GM12872 (cell line): Measurements from ENCODE around the gene CEMP1.

Experiments
- TF ChIP-seq, protein P1 (sequence below): IDR thresholded peaks from 3 replicates; pipeline ENCODE4 v1.5.1; 2011; ENCODE audit warnings: low read depth, mild to moderate bottlenecking, low read length, moderate library complexity; ENCODE audit not compliant: insufficient read depth

The CEMP1 gene

DNA sequence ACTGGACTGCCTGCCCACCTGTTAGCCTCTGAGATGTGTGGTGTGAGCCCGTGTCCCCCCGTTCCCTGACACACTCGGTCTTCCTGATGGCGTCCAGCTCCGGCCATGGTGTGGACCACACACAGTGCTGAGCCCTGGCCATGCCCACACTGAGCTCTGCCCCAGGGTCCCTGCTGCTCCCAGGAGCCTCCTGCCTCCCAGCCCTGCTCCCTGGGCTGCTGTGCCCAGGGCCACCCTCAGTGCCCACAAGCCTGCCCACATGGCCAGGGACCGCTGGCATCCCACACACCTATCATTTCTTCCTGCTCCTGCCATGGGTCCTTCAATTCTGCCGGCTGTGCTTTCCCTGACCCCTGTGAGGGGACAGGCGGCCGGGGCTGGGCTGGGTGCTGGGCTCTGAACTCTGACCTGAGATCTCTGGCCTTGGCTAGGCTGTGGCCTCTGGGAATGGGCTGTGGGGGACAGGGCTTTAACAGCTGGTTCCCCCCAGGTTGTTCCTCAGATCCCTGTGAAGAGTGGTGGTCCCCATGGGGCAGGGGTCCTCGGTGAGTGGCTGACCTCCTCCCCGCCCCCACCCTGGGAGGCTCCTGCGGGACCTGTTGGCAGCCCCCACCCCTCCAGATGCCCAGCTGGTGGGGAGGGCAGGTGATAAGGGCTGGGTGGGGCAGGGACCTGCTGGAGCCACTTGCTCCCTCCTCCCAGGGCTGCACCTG lies 4.0 kb downstream of the CEMP1 start:
- TF ChIP-seq, protein P1, sequence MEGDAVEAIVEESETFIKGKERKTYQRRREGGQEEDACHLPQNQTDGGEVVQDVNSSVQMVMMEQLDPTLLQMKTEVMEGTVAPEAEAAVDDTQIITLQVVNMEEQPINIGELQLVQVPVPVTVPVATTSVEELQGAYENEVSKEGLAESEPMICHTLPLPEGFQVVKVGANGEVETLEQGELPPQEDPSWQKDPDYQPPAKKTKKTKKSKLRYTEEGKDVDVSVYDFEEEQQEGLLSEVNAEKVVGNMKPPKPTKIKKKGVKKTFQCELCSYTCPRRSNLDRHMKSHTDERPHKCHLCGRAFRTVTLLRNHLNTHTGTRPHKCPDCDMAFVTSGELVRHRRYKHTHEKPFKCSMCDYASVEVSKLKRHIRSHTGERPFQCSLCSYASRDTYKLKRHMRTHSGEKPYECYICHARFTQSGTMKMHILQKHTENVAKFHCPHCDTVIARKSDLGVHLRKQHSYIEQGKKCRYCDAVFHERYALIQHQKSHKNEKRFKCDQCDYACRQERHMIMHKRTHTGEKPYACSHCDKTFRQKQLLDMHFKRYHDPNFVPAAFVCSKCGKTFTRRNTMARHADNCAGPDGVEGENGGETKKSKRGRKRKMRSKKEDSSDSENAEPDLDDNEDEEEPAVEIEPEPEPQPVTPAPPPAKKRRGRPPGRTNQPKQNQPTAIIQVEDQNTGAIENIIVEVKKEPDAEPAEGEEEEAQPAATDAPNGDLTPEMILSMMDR, result no peak

DNA sequence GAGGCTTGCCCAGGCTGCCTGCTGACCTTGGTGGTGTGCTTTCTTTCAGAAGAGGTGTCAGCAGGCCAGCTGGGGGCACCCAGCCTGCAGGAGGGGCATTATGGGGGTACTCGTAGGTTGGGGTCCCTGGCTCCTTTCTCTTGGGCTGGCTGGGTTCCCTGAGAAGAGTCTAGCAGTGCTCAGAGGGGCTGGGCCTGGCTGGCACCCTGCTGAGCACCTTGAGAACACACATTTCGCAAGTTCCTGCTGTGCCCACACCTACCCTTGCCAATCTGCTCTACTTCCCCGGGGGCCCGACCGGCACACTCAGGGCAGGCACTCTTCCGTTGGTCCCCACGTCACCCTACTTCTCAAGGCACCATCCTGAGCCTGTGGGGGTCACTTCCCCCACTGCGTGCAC lies 5.1 kb downstream of the CEMP1 start:
- TF ChIP-seq, protein P1, result no peak

- TF ChIP-seq, protein P1, result no peak
These were observed 6.8 kb downstream of the CEMP1 start for GRCh38 chr16:2524339-2524938.

GRCh38 chr16:2523801-2524231 lies 7.4 kb downstream of the CEMP1 start:
- TF ChIP-seq, protein P1, result no peak

GRCh38 chr16:2520784-2521531 lies 10.2 kb downstream of the CEMP1 start:
- TF ChIP-seq, protein P1, result no peak

- TF ChIP-seq, protein P1, result no peak
These were observed 11.0 kb downstream of the CEMP1 start, which contains the start of gene AMDHD2 for GRCh38 chr16:2520097-2520783. Gene AMDHD2 (plus strand): TSS chr16:2520371. CDS start chr16:2520459, 88 bp downstream.

GRCh38 chr16:2519711-2520080 lies 11.5 kb downstream of the CEMP1 start:
- TF ChIP-seq, protein P1, result no peak
